Glutamatergic neuron (in vitro differentiated cells): ENCODE measurements around the gene EPHA6. TPM values are rescaled to one million over a fixed set of nuclear protein-coding genes. Genes with fewer than 3 reads are reported as not detected.

ENCODE experiments used
- DNase-seq: peaks from one replicate; pipeline ENCODE4 v3.0.0; 2022
- H3K27ac Mint-ChIP-seq: one replicate; pipeline ENCODE4 v1.8.0; 2020; ENCODE audit warnings: mild to moderate bottlenecking, mixed read lengths, inconsistent platforms; ENCODE audit not compliant: unreplicated experiment
- H3K27me3 Mint-ChIP-seq: one replicate; pipeline ENCODE4 v1.8.0; 2020; ENCODE audit warnings: mild to moderate bottlenecking, moderate library complexity, mixed read lengths, inconsistent platforms; ENCODE audit not compliant: unreplicated experiment
- H3K36me3 Mint-ChIP-seq: one replicate; pipeline ENCODE4 v1.8.0; 2020; ENCODE audit warnings: mild to moderate bottlenecking, mixed read lengths, inconsistent platforms; ENCODE audit not compliant: unreplicated experiment
- H3K4me1 Mint-ChIP-seq: one replicate; pipeline ENCODE4 v1.8.0; 2020; ENCODE audit warnings: mild to moderate bottlenecking, low read depth, mixed read lengths, inconsistent platforms; ENCODE audit not compliant: unreplicated experiment
- H3K4me3 Mint-ChIP-seq: one replicate; pipeline ENCODE4 v1.8.0; 2020; ENCODE audit warnings: mild to moderate bottlenecking, mixed read lengths, inconsistent platforms; ENCODE audit not compliant: unreplicated experiment
- H3K9me3 Mint-ChIP-seq: one replicate; pipeline ENCODE4 v1.8.0; 2020; ENCODE audit warnings: mild to moderate bottlenecking, moderate library complexity, mixed read lengths, inconsistent platforms; ENCODE audit not compliant: unreplicated experiment
- CTCF ChIP-seq: fragments of 200-600 bp; sonication (generic); IDR thresholded peaks from one replicate; pipeline ENCODE4 v1.5.0; 2021; ENCODE audit not compliant: partially characterized antibody, unreplicated experiment
- total RNA-seq: library from RNA; stranded (reverse); fragmentation: NEBNext Ultra II Directional; extraction: Animal tissue kit (Norgen Biotek cat#: 25700); gene quantifications from one replicate; pipeline ENCODE4 v1.2.1, GENCODE V29; 2021; ENCODE audit not compliant: unreplicated experiment

The EPHA6 gene
- total RNA-seq, 1 donor from 2014 or later: 9.0 TPM

DNA sequence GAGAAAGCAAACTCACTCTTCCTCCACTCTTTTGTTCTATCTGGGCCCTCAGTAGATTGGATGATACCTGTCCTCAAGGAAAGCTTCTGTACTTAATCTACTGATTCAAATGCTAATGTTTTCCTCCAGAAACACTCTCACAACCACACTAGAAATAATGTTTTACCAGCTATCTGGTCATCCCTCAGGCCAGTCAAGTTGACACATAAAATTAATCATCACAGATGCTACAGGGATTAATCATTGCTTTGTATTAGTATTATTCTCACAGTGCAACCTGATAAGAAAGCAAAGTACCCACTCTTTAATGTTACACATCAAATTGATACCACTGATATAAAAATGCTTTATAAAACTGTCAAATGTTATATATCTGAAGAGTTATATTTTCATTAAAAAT is 897.3 kb downstream of the EPHA6 start:
- H3K9me3 Mint-ChIP-seq: peaks cover 3% of the 10 kb centered on the region
- peaks cover 1% of the 10 kb centered on the region for H3K27me3 Mint-ChIP-seq
- no peak overlapping the region for H3K27ac Mint-ChIP-seq
- peaks cover 6% of the 10 kb centered on the region for H3K36me3 Mint-ChIP-seq
- no peak for DNase-seq
- no peak overlapping the region for H3K4me3 Mint-ChIP-seq
- H3K4me1 Mint-ChIP-seq: no peaks in the 10 kb centered on the region
- no peak for TF ChIP-seq CTCF

DNA sequence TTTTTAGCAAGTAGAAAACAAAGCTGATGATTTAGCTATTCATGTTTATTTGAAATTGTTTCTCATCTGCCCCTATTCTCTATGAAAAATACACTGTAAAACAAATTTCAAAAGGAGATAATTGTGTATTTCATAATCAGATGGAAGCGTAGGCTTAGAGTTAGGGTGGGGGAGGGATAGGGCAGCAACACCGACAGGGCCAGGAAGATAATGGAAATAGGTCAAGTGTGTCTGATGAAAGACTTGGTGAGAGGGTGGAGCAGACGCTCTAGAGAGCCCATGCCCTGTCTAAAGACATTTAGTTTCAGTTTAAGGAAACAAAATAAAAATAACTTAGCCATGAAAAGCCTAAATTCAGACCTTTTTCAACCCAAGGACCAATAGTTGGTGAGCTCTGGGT is 898.5 kb downstream of the EPHA6 start:
- no peaks in the 10 kb centered on the region for H3K4me1 Mint-ChIP-seq
- peaks cover 3% of the 10 kb centered on the region for H3K9me3 Mint-ChIP-seq
- H3K27ac Mint-ChIP-seq: no peak overlapping the region
- H3K36me3 Mint-ChIP-seq: peaks cover 6% of the 10 kb centered on the region
- peaks cover 1% of the 10 kb centered on the region for H3K27me3 Mint-ChIP-seq
- TF ChIP-seq CTCF: no peak
- H3K4me3 Mint-ChIP-seq: no peak overlapping the region
- DNase-seq: no peak

DNA sequence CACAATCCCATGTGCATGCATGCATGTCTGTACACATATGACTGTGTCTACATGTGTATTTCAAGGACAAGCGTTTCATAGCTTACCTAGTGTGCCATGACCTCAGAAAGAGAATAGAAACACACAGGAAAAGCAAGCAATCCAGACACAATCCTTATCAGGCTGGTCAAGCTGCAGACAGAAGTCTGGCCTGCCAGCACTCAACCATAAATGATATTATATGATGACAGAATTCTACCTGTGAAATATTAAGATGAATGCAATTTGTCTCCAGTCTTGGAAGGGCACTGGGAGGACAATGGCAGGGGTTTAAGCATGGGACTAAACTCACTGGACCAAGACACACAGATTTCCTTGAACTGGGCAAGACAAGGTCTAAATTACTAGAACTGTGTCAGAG is 899.2 kb downstream of the EPHA6 start:
- no peaks in the 10 kb centered on the region for H3K9me3 Mint-ChIP-seq

GRCh38 chr3:97719156-97719821 is 904.9 kb downstream of the EPHA6 start:
- Mint-ChIP-seq H3K27ac (no peak overlapping the region), H3K9me3 (no peaks in the 10 kb centered on the region), H3K4me1 (peaks cover 10% of the 10 kb centered on the region), H3K27me3 (no peaks in the 10 kb centered on the region), H3K36me3 (no peaks in the 10 kb centered on the region), H3K4me3 (no peak overlapping the region)
- peak; percentile 78 for DNase-seq
- peak; percentile 83 for TF ChIP-seq CTCF

More for the DNA sequence above, 899.2 kb downstream of the EPHA6 start:
- peaks cover 6% of the 10 kb centered on the region for H3K36me3 Mint-ChIP-seq
- H3K27me3 Mint-ChIP-seq: peaks cover 1% of the 10 kb centered on the region
- H3K27ac Mint-ChIP-seq: no peak overlapping the region
- H3K4me3 Mint-ChIP-seq: no peak overlapping the region
- no peak for DNase-seq
- H3K4me1 Mint-ChIP-seq: no peaks in the 10 kb centered on the region
- no peak for TF ChIP-seq CTCF

DNA sequence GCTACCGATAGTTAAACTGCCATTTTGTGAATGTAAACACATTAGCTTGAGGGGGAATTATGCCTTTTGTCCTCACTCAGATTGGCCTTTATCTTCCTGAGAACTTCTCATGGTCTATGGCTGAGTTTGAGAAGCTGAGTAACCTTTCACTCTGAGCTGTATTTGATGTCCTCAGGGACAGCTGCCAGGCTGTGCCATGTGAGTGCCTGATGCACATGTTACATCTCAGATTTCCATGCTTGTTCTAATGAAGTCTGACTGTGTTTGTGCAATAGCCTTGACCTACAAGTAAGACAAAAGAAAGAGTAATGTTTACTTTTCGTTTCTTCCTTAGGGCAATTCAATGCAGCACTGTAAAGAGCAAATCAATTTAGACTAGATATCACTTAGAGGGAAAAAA is 906.0 kb downstream of the EPHA6 start:
- no peaks in the 10 kb centered on the region for H3K36me3 Mint-ChIP-seq
- no peak overlapping the region for H3K4me3 Mint-ChIP-seq
- peak overlapping the region; percentile 39 for H3K27ac Mint-ChIP-seq
- H3K9me3 Mint-ChIP-seq: no peaks in the 10 kb centered on the region
- DNase-seq: no peak
- no peaks in the 10 kb centered on the region for H3K27me3 Mint-ChIP-seq
- peaks cover 10% of the 10 kb centered on the region for H3K4me1 Mint-ChIP-seq
- TF ChIP-seq CTCF: no peak
